HEK293T (cell line): ENCODE results near the gene RAET1G.

Source experiments
- NFRKB ChIP-seq: fragments of 450-650 bp; IDR thresholded peaks from 2 replicates; pipeline ENCODE4 v1.6.1; 2016; ENCODE audit warnings: mild to moderate bottlenecking, moderate library complexity
- SUZ12 ChIP-seq: fragments of 450-650 bp; IDR thresholded peaks from 2 replicates; pipeline ENCODE4 v1.6.1; 2016; ENCODE audit warnings: mild to moderate bottlenecking
- ZNF384 ChIP-seq: fragments of 450-650 bp; IDR thresholded peaks from 2 replicates; pipeline ENCODE4 v1.6.1; 2016

- no peak for TF ChIP-seq SUZ12
- no peak for TF ChIP-seq NFRKB
- no peak for TF ChIP-seq ZNF384
Observed at GRCh38 chr6:149872233-149872632, 50.7 kb downstream of the RAET1G start.
